DMS79 (cell line): ENCODE data around the gene DOK6.

ENCODE experiments used
- DNase-seq: peaks from one replicate; lab custom pipeline; 2025; lab: John Stamatoyannopoulos, UW

DOK6 gene

GRCh38 chr18:69689121-69689759 lies 288.6 kb downstream of the DOK6 start:
- no peak for DNase-seq

GRCh38 chr18:69691008-69691760 lies 290.5 kb downstream of the DOK6 start:
- DNase-seq = no peak

GRCh38 chr18:69697069-69697468 lies 296.4 kb downstream of the DOK6 start:
- no peak for DNase-seq

GRCh38 chr18:69697689-69698088 lies 297.0 kb downstream of the DOK6 start:
- DNase-seq = no peak

GRCh38 chr18:69701305-69701704 lies 300.6 kb downstream of the DOK6 start:
- DNase-seq = no peak

- DNase-seq = no peak
Measured at GRCh38 chr18:69703461-69703860, 302.8 kb downstream of the DOK6 start.

- no peak for DNase-seq
Measured at GRCh38 chr18:69705987-69706386, 305.3 kb downstream of the DOK6 start.

GRCh38 chr18:69708844-69709243 lies 308.2 kb downstream of the DOK6 start:
- DNase-seq = no peak

GRCh38 chr18:69715191-69715795 lies 314.6 kb downstream of the DOK6 start:
- DNase-seq = no peak

- no peak for DNase-seq
Measured at GRCh38 chr18:69717586-69717985, 316.9 kb downstream of the DOK6 start.

- no peak for DNase-seq
Measured at GRCh38 chr18:69718912-69719547, 318.3 kb downstream of the DOK6 start.

GRCh38 chr18:69720422-69720821 lies 319.7 kb downstream of the DOK6 start:
- no peak for DNase-seq

GRCh38 chr18:69723434-69723833 lies 322.7 kb downstream of the DOK6 start:
- no peak for DNase-seq

GRCh38 chr18:69725009-69725408 lies 324.3 kb downstream of the DOK6 start:
- no peak for DNase-seq

GRCh38 chr18:69725855-69726508 lies 325.3 kb downstream of the DOK6 start:
- no peak for DNase-seq

- no peak for DNase-seq
Measured at GRCh38 chr18:69727912-69728572, 327.4 kb downstream of the DOK6 start.

- DNase-seq = no peak
Measured at GRCh38 chr18:69730664-69731063, 330.0 kb downstream of the DOK6 start.

- DNase-seq = no peak
Measured at GRCh38 chr18:69734536-69734935, 333.8 kb downstream of the DOK6 start.

GRCh38 chr18:69736730-69737129 lies 336.0 kb downstream of the DOK6 start:
- no peak for DNase-seq

- no peak for DNase-seq
Measured at GRCh38 chr18:69737851-69738250, 337.2 kb downstream of the DOK6 start.

GRCh38 chr18:69747388-69747787 lies 346.7 kb downstream of the DOK6 start:
- no peak for DNase-seq
